NCI-H2196 (cell line): ENCODE measurements around the gene KLK10.
"Not testable (repeated sequence)": the region's sequence is repeated elsewhere in the genome, so short reads cannot be mapped to it uniquely, and the experiment has no call there.

Source experiments
- DNase-seq: peaks from one replicate; lab custom pipeline; 2025; ENCODE audit not compliant: unreplicated experiment; lab: John Stamatoyannopoulos, UW

Gene KLK10

DNA sequence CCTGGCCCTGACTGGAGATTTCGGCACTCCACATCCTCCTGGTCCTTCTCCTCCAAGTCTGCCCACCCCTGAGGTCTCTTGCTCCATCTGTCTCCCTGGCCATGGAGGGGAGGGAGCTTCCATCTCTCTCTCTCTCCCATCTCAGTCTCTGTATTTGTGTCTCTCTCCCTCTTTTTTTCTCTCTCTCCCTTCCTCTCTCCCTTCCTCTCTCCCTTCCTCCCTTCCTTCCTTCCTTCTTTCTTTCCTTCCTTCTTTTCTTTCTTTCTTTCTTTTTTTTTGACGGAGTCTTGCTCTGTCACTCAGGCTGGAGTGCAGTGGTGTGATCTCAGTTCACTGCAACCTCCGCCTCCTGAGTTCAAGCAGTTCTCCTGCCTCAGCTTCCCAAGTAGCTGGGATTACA lies 49.7 kb downstream of the KLK10 start:
- not testable (repeated sequence) for DNase-seq

DNA sequence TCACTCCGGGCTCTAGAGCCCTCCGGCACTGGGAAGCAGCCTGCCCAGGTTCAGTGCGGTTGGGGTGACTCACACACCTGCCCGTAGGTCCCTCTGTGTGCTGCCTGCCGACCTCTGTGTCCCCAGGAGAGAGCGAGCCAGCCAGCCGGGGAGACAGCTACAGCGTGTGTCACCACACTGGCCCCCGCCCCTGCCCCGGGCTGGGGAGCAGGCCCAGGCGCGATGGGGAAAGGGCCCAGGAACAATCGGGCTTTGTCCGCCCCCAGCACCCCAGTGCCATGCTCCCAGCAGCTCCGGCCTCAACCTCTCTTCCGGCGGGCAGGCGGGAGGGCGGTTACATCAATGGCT lies 50.1 kb downstream of the KLK10 start, which contains the start of gene KLK6:
Gene KLK6 (minus strand): TSS at position 179 of the 348 bp plus-strand sequence. CDS start 1,487 bp downstream, outside the sequence.
- no peak for DNase-seq

DNA sequence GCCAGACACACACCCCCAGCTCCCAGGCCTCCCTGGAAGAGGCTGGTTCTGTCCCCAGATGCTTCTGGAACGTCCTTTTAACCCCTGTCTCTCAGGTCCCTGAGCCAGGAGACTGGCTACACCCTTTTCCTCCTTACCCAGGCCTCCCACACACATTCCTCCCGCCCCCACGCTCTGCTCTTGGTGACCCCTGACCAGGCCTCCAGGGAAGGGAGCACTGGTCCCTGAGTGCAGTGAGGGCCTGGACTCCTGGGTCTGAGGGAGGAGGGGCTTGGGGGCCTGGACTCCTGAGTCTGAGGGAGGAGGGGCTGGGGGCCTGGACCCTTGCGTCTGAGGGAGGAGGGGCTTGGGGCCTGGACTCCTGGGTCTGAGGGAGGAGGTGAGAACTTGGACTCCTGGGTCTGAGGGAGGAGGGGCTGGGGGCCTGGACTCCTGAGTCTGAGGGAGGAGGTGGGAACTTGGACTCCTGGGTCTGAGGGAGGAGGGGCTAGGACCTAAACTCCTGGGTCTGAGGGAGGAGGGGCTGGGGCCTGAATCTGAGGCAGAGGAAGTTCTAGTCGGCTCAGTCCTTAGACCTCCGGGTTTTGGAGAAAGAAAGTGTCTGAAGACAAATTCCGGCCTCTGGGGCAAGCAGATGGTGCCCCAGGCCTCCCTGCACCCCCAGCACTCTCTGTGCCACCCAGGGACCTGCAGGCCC lies 50.6 kb downstream of the KLK10 start:
- no peak for DNase-seq

DNA sequence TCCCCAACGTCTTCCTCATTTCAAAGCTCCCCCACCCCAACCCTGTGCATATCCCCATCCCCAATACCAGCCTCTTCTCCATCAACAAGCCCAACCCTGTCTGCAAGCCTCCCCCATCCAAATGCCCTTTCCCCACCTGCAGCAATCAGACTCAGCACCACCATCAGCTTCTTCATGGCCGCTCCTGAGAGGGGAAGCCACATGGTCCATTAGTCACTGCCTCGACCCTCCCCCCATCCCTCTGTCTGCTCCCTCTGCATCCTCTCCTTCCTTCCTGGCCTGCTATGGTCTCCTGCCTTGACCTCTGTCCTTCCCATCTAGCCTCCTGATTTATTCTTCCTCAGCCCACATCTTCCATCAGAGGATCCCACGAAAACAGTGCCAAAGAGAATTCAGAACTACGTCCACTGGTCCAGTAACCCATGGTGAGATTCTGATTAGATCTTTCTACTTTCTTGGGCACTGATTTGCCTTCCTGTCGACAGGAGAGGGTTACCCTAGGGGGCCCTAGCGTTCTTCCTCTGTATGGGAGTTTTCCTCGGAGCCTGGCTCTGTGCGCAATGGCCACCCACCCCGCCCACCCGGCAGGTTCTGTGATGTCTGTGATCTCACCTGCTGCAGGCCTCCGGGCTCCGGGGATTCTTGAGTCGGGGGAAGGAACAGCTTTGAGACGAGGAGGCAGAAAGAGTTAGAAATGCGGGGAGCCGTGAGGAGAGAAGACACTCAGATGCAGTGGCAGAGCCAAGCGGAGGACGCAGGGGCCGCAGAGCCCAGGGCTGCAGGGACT lies 51.4 kb downstream of the KLK10 start:
- DNase-seq = no peak

DNA sequence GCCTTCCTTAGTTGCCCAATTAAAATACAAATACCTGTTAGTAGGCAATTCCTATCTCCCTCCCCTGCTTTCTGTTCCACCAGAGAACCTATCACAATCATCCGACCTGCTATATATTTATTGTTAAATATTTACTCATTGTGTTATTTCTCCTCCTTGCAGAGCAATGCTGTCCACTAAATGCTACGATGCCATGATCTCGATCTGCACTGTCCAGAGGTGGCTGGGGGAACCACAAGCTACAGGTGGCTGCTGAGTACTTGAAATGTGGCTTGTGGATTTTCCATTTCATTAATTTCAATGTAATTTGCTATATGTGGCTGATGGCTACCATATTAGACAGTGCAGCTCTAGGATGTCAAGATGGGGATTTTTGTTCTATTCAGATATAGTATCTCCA lies 55.2 kb downstream of the KLK10 start:
- DNase-seq = no peak

DNA sequence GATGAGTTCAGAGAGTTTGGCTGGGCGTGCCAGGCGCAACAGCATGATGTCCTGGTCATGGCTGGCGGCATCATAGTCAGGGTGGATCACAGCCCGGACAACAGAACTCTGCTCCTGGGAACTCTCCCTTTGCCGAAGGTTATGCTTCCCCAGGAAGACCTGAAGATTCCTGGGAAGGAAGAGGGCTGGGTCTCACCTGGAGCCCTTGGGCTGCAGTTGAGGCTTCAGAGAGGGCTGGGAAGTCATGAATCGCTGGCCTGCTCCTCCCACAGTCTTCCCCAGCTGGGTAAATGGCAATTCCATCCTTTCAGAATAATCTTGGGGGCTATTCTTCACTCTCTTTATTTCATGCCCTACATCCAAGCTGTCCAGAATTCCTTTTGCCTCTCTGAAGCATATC lies 56.1 kb downstream of the KLK10 start:
- DNase-seq = no peak
